T-helper 2 cell treated with Interferon-gamma antibody and Interleukin-4, amounts not matched to agents 100 ng/mL and 5 ng/mL, for 36 hours (primary cell): ENCODE data around the gene MYCT1. TPM values are rescaled to one million over a fixed set of nuclear protein-coding genes. Genes with fewer than 3 reads are reported as not detected.
"Not testable (repeated sequence)": the region's sequence is repeated elsewhere in the genome, so short reads cannot be mapped to it uniquely, and the experiment has no call there.

ENCODE experiments used
- intact Hi-C: fragments of 100-400 bp; cut with micrococcal nuclease; formaldehyde crosslinking; loops from one replicate; pipeline ENCODE4 v1.15.1; 2023
- total RNA-seq: library from RNA; stranded (reverse); gene quantifications from 2 replicates; pipeline ENCODE4 v1.2.3, GENCODE V29; 2022

MYCT1 gene, protein sequence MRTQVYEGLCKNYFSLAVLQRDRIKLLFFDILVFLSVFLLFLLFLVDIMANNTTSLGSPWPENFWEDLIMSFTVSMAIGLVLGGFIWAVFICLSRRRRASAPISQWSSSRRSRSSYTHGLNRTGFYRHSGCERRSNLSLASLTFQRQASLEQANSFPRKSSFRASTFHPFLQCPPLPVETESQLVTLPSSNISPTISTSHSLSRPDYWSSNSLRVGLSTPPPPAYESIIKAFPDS
- not detected in 2 replicates for total RNA-seq

GRCh38 chr6:152697634-152698033, at the start of gene MYCT1:
Gene MYCT1 (plus strand): TSS chr6:152697897. CDS start chr6:152697903, 6 bp downstream.
- intact Hi-C loops, result no loop called here

- intact Hi-C loops, result no loop called here
These were observed 49.6 kb upstream of the MYCT1 start for GRCh38 chr6:152648105-152648504.

- intact Hi-C loops, result no loop called here
These were observed 45.7 kb upstream of the MYCT1 start for GRCh38 chr6:152651986-152652385.

DNA sequence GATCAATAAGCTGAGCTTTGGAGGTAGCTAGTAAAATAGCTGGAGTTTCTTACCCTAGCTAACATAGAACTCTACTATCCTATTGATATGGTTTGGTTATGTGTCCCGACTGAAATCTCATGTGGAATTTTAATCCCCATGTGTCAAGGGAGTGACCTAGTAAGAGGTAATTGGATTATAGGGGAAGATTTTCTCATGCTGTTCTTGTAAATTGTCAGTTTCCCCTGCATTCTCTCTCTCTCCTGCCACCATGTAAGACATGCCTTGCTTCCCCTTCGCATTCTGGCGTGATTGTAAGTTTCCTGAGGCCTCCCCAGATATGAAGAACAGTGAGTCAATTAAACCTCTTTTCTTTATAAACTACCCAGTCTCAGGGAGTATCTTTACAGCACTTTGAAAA, 35.9 kb upstream of the MYCT1 start:
- intact Hi-C loops, result no loop called here

- intact Hi-C loops, result loop anchor here (2.0 kb wide), 1 partner anchor 117 kb away; no protein-coding TSS in a partner anchor
These were observed 27.8 kb upstream of the MYCT1 start for GRCh38 chr6:152669895-152670294.

- intact Hi-C loops, result loop anchor here (2.0 kb wide), 1 partner anchor 118 kb away; no protein-coding TSS in a partner anchor
These were observed 26.5 kb upstream of the MYCT1 start for GRCh38 chr6:152671171-152671570.

- intact Hi-C loops, result no loop called here
These were observed 24.5 kb upstream of the MYCT1 start for GRCh38 chr6:152673236-152673635.

- intact Hi-C loops, result no loop called here
These were observed 17.5 kb upstream of the MYCT1 start for GRCh38 chr6:152680151-152680550.

GRCh38 chr6:152680879-152681517, 16.7 kb upstream of the MYCT1 start:
- intact Hi-C loops, result no loop called here

GRCh38 chr6:152682141-152682540, 15.6 kb upstream of the MYCT1 start:
- intact Hi-C loops, result no loop called here

DNA sequence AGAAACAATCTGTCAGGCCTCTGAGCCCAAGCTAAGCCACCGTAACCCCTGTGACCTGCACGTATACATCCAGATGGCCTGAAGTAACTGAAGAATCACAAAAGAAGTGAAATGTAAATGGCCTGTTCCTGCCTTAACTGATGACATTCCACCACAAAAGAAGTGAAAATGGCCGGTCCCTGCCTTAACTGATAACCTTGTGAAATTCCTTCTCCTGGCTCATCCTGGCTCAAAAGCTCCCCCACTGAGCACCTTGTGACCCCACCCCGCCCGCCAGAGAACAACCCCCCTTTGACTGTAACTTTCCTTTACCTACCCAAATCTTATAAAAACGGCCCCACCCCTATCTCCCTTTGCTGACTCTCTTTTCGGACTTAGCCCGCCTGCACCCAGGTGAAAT, 14.8 kb upstream of the MYCT1 start:
- intact Hi-C loops, result not testable (repeated sequence)

GRCh38 chr6:152685819-152686218, 11.9 kb upstream of the MYCT1 start:
- intact Hi-C loops, result no loop called here

DNA sequence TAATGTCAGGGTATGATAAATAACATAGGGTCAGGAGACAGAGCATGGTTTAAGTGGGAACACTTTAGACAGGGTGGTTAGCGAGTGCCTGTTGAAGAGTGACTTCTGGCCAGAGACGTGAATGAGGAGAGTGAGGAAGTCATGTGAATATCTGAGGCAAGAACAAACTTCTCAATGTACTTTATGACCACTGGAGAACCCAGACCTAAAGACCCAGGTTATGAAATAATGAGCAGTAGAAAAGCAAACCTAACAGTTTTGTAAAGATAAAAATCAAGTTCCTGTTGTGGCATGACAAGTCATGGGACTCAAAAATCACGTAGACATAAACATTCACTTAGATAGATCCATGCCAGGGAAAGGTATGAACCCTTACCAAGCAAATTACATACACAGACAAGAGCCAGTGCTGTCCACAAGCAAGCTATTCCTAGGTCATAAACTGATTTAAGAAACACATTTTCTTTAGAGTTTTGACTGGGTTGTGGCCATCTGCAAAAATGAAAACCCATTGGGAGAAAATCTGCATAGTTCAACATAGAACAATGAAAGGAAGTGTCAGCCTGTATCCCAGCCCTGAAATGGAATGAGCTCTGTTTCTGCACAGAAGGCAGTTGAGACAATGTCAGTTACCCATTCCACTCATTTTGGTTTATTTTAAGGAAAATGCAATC, 2.2 kb upstream of the MYCT1 start:
- intact Hi-C loops, result no loop called here

- intact Hi-C loops, result no loop called here
These were observed 1.2 kb upstream of the MYCT1 start for GRCh38 chr6:152696522-152696921.

- intact Hi-C loops, result no loop called here
These were observed 995 bp downstream of the MYCT1 start for GRCh38 chr6:152698692-152699091.

DNA sequence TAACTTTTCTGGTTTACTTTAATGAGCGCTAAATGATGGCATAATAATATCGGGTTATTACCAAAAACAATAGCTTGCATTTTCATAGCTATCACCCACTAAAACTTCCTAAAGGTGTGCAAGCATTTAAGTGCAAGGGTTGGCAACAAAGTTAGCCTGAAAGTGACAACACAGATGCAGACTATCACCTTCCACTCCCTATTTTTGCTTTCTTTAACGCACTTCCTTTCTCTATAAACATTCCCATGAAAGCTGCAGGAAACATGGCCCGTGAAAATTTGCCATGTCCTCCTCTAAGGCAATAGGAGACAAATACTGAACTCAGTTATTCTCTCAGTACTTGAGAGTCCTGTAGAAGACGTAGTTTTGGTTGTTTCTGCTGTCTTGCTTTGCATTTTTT, 2.7 kb downstream of the MYCT1 start:
- intact Hi-C loops, result no loop called here

- intact Hi-C loops, result no loop called here
These were observed 3.6 kb downstream of the MYCT1 start for GRCh38 chr6:152701081-152701862.

DNA sequence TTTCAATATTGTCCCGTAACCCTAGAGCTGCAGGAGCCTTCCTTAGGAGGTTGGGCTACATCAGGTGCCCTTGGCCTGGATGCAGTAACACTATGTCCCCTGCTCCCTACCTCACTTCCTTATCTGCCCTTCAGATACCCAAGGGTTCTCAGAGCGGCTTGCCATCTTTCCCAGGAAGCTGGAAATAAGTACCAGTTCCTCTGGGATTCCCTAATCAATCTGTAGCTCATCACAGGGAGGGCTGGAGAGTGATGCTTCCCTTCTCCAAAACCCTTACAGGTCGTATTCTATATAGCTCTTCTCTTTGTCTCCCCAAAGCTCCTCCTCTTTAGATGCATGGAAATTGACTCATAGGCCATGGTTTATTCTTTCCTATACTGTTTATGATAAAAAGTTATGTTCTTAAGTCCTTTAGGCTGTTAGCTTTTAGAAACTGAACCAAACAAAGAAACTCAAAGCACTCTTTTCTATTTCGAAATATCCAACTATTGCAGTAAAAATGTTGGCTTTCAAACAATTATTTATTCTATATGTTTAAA, 4.2 kb downstream of the MYCT1 start:
- intact Hi-C loops, result no loop called here

GRCh38 chr6:152703750-152704149, 6.1 kb downstream of the MYCT1 start:
- intact Hi-C loops, result not testable (repeated sequence)

GRCh38 chr6:152705327-152705726, 7.6 kb downstream of the MYCT1 start:
- intact Hi-C loops, result no loop called here

DNA sequence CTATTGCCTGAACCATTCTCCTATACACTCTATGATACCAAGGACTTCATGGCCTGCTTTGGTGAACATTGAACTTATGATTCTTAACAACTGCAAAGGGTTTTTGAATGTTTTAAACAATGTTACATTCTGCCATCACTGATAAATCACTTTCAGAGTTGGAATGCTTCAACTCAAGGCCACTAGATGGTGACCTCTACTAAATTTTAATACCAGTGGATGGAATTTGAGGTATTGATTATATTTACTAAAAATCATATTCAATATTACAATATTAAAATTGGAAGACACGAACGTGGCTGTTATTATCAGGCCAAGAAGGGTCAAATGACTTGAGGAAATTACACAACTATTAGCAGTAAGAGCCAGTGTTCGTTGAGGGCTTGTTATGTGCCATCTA, 18.6 kb downstream of the MYCT1 start:
- intact Hi-C loops, result no loop called here
